Measurements from ENCODE around the gene CCDC12.

DNA sequence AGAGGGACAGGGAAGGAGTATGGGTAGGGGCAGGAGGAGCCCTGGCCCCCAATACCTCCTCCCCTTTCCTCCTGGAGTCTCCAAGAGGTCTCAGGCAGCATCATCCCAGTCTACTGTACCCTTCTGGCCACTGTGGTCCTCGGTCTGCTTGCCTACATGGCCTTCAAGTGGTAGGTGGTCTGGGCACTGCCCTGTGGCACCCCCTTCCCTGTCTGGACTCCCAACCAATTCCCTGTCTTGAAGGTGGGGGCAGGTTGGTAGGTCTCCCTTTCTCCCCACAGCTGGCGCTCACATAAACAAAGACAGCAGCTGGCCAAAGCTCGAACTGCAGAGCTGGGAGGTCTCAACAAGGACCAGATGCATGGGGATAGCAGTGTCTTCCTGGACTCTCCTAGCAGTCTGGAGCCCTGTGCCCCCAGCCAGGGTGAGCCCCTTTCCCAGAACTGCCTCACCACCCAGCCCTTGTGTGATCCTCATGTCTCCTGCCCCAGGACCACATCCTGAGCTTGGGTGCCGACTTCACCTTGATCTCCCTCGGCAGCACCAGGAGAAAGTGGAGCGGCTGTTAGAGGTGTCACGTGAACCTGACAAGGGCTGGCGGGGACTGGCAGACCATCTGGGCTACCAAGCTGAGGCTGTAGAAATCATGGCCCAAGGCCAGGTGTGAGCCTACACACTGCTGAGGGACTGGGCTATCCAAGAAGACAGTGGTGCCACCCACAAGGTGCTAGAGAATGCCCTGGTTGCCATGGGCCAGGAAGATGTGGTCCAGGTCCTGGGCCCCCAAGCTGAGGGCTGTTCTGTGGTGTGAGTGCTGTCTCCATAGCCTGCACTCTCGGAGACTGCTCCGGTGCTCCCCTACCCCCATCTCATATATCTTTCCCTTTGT, 36.0 kb upstream of the CCDC12 start:
- TF ChIP-seq BACH2 (CRISPR knock-in tag; IDR thresholded peaks at IDR 0.05; ENCODE audit: borderline replicate concordance) (no peak), PATZ1 (CRISPR knock-in tag; IDR thresholded peaks at IDR 0.05; ENCODE audit: borderline replicate concordance) (no peak), SNAI2 (CRISPR knock-in tag; IDR thresholded peaks at IDR 0.05) (no peak), CSDC2 (CRISPR knock-in tag; IDR thresholded peaks at IDR 0.05) (no peak), ZFP3 (CRISPR knock-in tag; IDR thresholded peaks at IDR 0.05) (no peak), ISL1 (CRISPR knock-in tag; IDR thresholded peaks at IDR 0.05) (no peak), CREB5 (CRISPR knock-in tag; IDR thresholded peaks at IDR 0.05; ENCODE audit: low read depth) (no peak), TOX (CRISPR knock-in tag; IDR thresholded peaks at IDR 0.05; ENCODE audit: borderline replicate concordance) (no peak), ZNF565 (CRISPR knock-in tag; conservative IDR thresholded peaks at IDR 0.05; ENCODE audit: low read depth) (no peak), POU6F1 (CRISPR knock-in tag; IDR thresholded peaks at IDR 0.05; ENCODE audit: borderline replicate concordance, low read depth) (no peak), ZNF70 (CRISPR knock-in tag; IDR thresholded peaks at IDR 0.05) (no peak), RARB (CRISPR knock-in tag; IDR thresholded peaks at IDR 0.05) (no peak)
- TF ChIP-seq, protein P1, sequence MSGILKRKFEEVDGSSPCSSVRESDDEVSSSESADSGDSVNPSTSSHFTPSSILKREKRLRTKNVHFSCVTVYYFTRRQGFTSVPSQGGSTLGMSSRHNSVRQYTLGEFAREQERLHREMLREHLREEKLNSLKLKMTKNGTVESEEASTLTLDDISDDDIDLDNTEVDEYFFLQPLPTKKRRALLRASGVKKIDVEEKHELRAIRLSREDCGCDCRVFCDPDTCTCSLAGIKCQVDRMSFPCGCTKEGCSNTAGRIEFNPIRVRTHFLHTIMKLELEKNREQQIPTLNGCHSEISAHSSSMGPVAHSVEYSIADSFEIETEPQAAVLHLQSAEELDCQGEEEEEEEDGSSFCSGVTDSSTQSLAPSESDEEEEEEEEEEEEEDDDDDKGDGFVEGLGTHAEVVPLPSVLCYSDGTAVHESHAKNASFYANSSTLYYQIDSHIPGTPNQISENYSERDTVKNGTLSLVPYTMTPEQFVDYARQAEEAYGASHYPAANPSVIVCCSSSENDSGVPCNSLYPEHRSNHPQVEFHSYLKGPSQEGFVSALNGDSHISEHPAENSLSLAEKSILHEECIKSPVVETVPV (CRISPR knock-in tag; IDR thresholded peaks at IDR 0.05): no peak
- TF ChIP-seq, protein P2, sequence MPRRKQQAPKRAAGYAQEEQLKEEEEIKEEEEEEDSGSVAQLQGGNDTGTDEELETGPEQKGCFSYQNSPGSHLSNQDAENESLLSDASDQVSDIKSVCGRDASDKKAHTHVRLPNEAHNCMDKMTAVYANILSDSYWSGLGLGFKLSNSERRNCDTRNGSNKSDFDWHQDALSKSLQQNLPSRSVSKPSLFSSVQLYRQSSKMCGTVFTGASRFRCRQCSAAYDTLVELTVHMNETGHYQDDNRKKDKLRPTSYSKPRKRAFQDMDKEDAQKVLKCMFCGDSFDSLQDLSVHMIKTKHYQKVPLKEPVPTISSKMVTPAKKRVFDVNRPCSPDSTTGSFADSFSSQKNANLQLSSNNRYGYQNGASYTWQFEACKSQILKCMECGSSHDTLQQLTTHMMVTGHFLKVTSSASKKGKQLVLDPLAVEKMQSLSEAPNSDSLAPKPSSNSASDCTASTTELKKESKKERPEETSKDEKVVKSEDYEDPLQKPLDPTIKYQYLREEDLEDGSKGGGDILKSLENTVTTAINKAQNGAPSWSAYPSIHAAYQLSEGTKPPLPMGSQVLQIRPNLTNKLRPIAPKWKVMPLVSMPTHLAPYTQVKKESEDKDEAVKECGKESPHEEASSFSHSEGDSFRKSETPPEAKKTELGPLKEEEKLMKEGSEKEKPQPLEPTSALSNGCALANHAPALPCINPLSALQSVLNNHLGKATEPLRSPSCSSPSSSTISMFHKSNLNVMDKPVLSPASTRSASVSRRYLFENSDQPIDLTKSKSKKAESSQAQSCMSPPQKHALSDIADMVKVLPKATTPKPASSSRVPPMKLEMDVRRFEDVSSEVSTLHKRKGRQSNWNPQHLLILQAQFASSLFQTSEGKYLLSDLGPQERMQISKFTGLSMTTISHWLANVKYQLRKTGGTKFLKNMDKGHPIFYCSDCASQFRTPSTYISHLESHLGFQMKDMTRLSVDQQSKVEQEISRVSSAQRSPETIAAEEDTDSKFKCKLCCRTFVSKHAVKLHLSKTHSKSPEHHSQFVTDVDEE (CRISPR knock-in tag; IDR thresholded peaks at IDR 0.05): no peak

Measured in SK-N-SH treated with all-trans-retinoic acid at 6 μM for 48 hours (cell line).